CD4-positive, alpha-beta T cell treated with Interleukin-15 for 1 hour (primary cell): ENCODE data around the gene SNTB2.
"Not testable (repeated sequence)": the region's sequence is repeated elsewhere in the genome, so short reads cannot be mapped to it uniquely, and the experiment has no call there.

Experiments
- DNase-seq: peaks from one replicate; pipeline ENCODE4 v3.0.0-alpha.2; 2020

SNTB2 gene

GRCh38 chr16:69239851-69240250 lies 52.9 kb downstream of the SNTB2 start:
- no peak for DNase-seq

- DNase-seq: no peak
Measured at GRCh38 chr16:69240331-69240730, 53.4 kb downstream of the SNTB2 start.

- no peak for DNase-seq
Measured at GRCh38 chr16:69241926-69242325, 55.0 kb downstream of the SNTB2 start.

GRCh38 chr16:69243479-69243878 lies 56.5 kb downstream of the SNTB2 start:
- no peak for DNase-seq

GRCh38 chr16:69244336-69244735 lies 57.4 kb downstream of the SNTB2 start:
- DNase-seq: no peak

- no peak for DNase-seq
Measured at GRCh38 chr16:69250081-69250480, 63.1 kb downstream of the SNTB2 start.

- DNase-seq: no peak
Measured at GRCh38 chr16:69253870-69254341, 66.9 kb downstream of the SNTB2 start.

- not testable (repeated sequence) for DNase-seq
Measured at GRCh38 chr16:69259428-69259764, 72.4 kb downstream of the SNTB2 start.

GRCh38 chr16:69260019-69260418 lies 73.1 kb downstream of the SNTB2 start:
- no peak for DNase-seq

GRCh38 chr16:69260506-69260905 lies 73.5 kb downstream of the SNTB2 start:
- DNase-seq: no peak

GRCh38 chr16:69266334-69267063 lies 79.5 kb downstream of the SNTB2 start:
- DNase-seq: no peak

GRCh38 chr16:69267633-69268032 lies 80.7 kb downstream of the SNTB2 start:
- no peak for DNase-seq

GRCh38 chr16:69270395-69270794 lies 83.4 kb downstream of the SNTB2 start:
- no peak for DNase-seq

GRCh38 chr16:69270831-69271230 lies 83.9 kb downstream of the SNTB2 start:
- DNase-seq: no peak

GRCh38 chr16:69273009-69273408 lies 86.0 kb downstream of the SNTB2 start:
- DNase-seq: no peak

- no peak for DNase-seq
Measured at GRCh38 chr16:69274699-69275235, 87.8 kb downstream of the SNTB2 start.

- DNase-seq: no peak
Measured at GRCh38 chr16:69276148-69277115, 89.5 kb downstream of the SNTB2 start.

GRCh38 chr16:69277413-69277812 lies 90.4 kb downstream of the SNTB2 start:
- no peak for DNase-seq

- no peak for DNase-seq
Measured at GRCh38 chr16:69283851-69284250, 96.9 kb downstream of the SNTB2 start.

- DNase-seq: no peak
Measured at GRCh38 chr16:69285240-69285639, 98.3 kb downstream of the SNTB2 start.

- no peak for DNase-seq
Measured at GRCh38 chr16:69286941-69287713, 100.2 kb downstream of the SNTB2 start.

GRCh38 chr16:69291657-69292056 lies 104.7 kb downstream of the SNTB2 start:
- not testable (repeated sequence) for DNase-seq

- DNase-seq: no peak
Measured at GRCh38 chr16:69293401-69293800, 106.4 kb downstream of the SNTB2 start.
